Upper lobe of left lung (tissue), 4 donors: ENCODE results near the gene MYCT1.

Experiments used
- CTCF ChIP-seq, 6 experiments: fragments of 450-650 bp in 4 of 6; fragments of 200-600 bp in 2 of 6; sonication (generic) in 2 of 6; IDR thresholded peaks; one replicate each; pipeline ENCODE4 v1.5.1; 2016 to 2019; ENCODE audit warnings: antibody characterized with exemption in 6 of 6
- EP300 ChIP-seq, 4 donors: sonication (generic); formaldehyde crosslinking; IDR thresholded peaks; one replicate each; pipeline ENCODE4 v1.5.1; 2017; ENCODE audit warnings: antibody characterized with exemption in 4 of 4, control low read depth in 2 of 4
- POLR2AphosphoS5 ChIP-seq, 2 donors: sonication (generic); formaldehyde crosslinking; IDR thresholded peaks; one replicate each; pipeline ENCODE4 v1.5.1; 2017; ENCODE audit warnings: antibody characterized with exemption in 2 of 2

DNA sequence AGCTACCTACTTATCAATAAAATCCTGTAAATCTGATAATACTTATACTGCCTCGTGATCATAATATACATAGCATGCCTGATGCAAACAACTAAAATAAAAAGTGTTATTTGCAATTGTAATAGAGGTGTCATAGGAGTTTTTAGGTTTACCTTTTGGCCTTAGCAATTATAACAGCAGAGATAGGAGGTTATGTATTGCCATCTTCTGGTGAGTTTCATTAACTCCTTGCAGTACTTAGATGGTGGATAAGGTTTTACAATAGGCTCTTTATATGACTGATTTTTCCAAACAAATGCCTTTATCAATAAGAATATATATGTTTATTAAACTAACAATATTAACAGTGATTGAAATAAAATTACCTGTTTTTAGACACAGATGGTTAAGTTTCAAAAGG, 27.8 kb upstream of the MYCT1 start:
- no peak for TF ChIP-seq POLR2AphosphoS5 (IDR thresholded peaks at IDR 0.05)
- peak in 2 of 6 experiments; percentile 30 to 37 for TF ChIP-seq CTCF (IDR thresholded peaks at IDR 0.05)
- no peak for TF ChIP-seq EP300 (IDR thresholded peaks at IDR 0.05)
